GM21526 (cell line): Measurements from ENCODE around the gene MARVELD3.
"Not testable (repeated sequence)": the region's sequence is repeated elsewhere in the genome, so short reads cannot be mapped to it uniquely, and the experiment has no call there.

Experiments used
- ATAC-seq: cut with Tn5 transposase; IDR thresholded peaks from one replicate; pipeline ENCODE4 v1.9.1; 2021; ENCODE audit warnings: moderate library complexity; ENCODE audit not compliant: unreplicated experiment, low FRiP score

The MARVELD3 gene

DNA sequence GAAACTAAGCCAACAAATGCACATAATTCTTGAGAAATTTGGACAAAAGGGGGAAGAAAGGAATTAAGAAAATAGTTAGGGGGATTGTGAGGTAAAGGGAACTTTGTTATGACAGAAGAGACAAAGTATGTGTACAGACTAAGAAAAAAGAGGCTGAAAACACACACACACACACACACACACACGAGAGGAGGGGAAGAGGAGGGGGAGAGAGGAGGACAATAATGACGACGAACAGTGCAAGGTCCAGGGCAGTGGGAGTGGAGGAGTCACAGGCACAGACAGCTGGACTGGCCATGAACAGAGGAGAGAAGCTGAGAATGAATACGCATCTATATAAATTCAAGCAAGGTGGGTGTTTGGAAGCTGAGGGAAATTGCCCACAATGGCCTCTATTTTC is 44.6 kb downstream of the MARVELD3 start:
- ATAC-seq = no peak

DNA sequence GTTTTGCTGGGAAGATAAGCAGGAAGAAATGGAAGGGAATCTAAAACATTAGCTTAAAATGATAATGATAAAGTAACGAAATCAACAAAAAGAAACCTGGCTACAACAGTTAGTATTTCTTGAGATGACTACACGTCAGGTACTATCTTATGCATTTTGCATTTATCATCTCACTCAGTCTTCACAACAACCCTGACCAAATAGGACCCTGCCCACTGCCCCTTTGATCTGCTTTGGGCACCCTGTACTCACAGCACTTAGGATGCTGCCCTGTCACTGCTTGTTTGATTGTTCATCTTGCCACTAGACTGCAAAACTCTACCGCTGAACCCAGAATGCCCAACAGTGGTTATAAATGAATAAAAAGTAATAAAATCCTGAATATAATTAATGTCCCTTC is 45.2 kb downstream of the MARVELD3 start:
- ATAC-seq = no peak

GRCh38 chr16:71672125-71672524 is 46.1 kb downstream of the MARVELD3 start:
- ATAC-seq = no peak

GRCh38 chr16:71672803-71673581 is 47.0 kb downstream of the MARVELD3 start:
- no peak for ATAC-seq

GRCh38 chr16:71673582-71673973 is 47.6 kb downstream of the MARVELD3 start:
- ATAC-seq = no peak

- ATAC-seq = no peak
These were observed 48.2 kb downstream of the MARVELD3 start for GRCh38 chr16:71674229-71674628.

DNA sequence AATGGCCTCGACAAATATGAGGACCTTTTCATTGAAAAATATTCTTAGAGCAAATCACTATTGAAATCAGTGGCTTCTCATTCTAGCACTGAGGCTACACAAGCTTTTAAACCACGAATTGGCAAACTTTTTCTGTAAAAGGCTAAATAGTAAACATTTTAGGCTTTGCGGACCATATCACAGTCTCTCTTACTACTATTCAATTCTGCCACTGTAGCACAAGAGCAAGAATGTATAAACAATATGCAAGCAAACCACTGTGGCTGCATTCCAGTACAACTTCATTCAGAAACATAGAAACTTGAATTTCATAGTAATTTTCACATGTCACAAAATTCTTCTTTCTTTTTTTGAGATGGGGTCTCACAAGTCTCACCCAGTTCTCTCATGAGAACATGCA is 49.4 kb downstream of the MARVELD3 start:
- no peak for ATAC-seq

DNA sequence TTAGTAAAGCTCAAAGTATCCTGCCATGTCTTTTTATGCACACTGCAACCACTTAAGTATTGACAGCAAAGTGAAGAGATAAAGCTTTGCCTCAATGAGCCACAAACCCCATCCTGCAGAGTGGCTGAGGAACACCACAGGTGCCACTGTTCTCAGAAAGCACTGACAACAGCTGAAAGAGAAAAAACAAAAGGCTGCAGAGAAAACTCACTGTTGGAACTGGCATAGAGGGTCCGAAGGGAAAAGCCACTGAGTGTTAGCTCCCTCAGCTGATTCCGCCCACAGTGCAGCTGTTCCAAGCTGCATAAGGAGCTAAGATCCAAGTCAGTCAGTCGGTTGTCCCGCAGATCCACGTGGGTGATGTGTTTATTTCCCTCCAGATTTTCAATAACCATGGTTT is 50.3 kb downstream of the MARVELD3 start:
- ATAC-seq = no peak

GRCh38 chr16:71681360-71681759 is 55.4 kb downstream of the MARVELD3 start:
- ATAC-seq = no peak

DNA sequence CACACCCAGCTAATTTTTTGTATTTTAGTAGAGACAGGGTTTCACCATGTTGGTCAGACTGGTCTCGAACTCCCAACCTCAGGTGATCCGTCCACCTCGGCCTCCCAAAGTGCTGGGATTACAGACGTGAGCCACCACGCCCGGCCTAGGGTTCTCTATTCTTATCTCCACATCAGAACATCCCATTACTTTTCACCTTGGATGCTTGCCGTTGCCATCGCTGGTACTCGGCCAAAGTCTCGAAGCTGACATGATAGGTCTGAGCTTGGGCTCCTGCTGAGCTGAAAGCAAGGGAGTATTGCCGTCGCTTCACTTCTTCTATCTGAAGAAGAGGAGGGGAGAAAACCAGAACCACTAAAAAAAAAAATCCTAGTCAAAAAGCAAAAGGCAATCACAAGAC is 58.3 kb downstream of the MARVELD3 start:
- ATAC-seq = not testable (repeated sequence)
